Activated gamma-delta T cell treated with Interleukin-2 at 50 U/mL for 16 hours (primary cell): ENCODE data around the gene PPM1A.

Experiments used
- DNase-seq: peaks from one replicate; pipeline ENCODE4 v3.0.0-alpha.2; 2020

PPM1A gene

DNA sequence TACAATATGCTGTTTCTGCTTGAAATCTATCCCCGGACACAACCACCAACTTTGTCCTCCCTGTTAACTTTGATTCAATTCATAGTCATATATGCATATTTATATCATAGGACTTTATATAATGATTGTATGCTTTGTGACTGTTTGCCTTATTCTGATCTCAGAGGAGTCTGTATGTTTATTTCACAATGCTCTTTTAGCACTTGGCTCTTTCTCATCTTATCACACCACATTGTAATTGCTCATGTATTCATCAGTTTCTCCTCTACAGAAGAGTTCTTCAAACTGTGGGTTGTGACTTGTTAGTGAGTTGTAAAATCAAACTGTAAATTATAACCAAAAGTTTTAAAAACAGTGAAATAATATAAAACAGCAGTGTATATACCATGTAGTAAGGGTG lies 21.7 kb upstream of the PPM1A start:
- no peak for DNase-seq

DNA sequence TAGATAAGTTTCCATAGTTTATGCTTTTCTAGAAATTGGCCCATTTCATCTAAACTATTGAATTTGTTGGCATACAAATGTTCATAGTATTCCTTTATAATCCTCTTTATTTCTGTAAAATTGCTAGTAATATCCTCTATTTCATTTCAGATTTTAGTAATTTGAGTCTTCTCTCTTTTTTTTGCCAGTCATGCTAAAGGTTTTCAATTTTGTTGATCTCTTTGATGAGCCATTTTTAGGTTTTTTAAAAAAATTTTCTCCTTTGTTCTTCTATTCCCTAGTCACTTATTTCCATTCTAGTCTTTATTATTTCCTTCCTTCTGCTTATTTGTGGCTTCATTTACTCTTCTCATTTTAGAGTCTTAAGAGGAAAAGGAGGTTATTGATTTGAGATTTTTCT lies 19.4 kb upstream of the PPM1A start:
- no peak for DNase-seq

GRCh38 chr14:60232185-60232584 lies 16.8 kb upstream of the PPM1A start:
- no peak for DNase-seq

GRCh38 chr14:60233251-60233650 lies 15.8 kb upstream of the PPM1A start:
- no peak for DNase-seq

DNA sequence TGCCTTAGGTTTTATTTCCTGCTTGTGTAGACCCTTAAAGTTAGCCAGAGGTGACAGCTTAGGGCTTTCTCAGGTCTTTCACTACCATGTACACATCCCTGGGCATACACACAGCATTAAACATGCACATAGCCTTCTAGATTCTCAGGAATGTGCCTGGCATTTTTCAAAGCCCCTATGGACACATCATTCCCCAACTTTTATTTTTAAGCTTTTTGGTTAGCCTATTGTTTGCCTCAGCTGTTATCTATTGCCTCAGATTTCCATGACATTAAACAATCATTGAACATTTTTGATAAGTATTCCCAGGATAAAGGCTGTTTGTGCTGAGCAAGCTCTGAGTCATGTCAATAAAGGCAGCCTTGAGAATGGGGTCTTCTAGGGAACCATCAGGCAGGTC lies 15.1 kb upstream of the PPM1A start:
- DNase-seq: no peak

DNA sequence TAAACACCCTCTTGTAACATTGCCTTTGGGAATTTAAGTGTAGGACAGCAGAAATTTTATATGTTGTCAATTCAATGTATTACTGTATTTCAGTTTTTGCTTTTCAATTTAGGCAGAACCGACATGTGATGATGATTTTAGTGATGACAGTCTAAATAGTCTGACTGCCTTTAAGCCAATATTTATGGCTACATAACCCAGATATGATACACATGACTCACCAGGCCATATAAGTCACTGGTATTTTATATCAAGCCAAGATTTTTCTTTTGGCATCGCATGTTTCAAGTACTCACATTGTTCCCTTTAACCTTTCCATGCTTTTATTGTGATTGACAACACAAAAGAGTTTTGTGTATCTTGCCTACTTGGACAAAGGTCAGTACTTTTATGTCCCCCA lies 13.6 kb upstream of the PPM1A start:
- no peak for DNase-seq

DNA sequence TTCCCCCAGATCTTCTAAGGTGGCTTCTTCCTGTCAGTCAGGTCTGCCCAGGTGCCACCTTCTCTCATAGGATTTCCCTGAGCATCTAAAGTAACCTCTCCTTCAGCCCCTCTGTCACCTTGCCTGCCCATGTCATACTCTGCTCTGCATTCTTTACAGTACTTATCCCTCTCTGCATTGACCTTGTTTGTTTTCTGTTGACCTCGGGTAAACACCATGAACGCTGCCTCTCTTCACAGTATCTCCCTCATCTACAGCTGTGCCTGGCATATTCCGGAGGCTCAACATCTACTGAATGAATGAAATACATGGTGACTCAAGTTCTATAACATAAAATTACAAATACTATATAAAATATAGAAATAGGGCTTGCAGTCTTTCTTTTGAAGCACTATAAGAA lies 10.1 kb upstream of the PPM1A start:
- no peak for DNase-seq

GRCh38 chr14:60240139-60240856 lies 8.7 kb upstream of the PPM1A start:
- DNase-seq: no peak

- DNase-seq: no peak
Observed at GRCh38 chr14:60241091-60241490, 7.9 kb upstream of the PPM1A start.

DNA sequence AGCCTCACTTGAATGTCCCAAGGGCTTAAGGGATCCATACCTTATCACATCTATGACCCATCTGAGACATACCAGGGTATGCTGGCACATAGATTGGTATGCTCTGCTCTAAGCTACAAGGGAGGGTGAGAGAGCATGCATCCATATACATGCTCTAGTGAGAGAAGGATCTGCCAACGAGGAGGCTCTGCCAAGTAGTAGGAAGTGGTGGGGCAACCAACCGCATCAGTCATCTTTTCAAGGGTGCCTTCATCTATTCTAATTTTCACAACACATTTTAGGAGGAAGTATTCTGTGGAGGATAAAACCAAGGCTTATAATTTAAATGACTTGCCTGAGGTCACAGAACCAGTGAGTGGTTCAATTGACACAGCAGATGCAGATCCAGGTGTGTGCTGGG lies 6.6 kb upstream of the PPM1A start:
- no peak for DNase-seq

DNA sequence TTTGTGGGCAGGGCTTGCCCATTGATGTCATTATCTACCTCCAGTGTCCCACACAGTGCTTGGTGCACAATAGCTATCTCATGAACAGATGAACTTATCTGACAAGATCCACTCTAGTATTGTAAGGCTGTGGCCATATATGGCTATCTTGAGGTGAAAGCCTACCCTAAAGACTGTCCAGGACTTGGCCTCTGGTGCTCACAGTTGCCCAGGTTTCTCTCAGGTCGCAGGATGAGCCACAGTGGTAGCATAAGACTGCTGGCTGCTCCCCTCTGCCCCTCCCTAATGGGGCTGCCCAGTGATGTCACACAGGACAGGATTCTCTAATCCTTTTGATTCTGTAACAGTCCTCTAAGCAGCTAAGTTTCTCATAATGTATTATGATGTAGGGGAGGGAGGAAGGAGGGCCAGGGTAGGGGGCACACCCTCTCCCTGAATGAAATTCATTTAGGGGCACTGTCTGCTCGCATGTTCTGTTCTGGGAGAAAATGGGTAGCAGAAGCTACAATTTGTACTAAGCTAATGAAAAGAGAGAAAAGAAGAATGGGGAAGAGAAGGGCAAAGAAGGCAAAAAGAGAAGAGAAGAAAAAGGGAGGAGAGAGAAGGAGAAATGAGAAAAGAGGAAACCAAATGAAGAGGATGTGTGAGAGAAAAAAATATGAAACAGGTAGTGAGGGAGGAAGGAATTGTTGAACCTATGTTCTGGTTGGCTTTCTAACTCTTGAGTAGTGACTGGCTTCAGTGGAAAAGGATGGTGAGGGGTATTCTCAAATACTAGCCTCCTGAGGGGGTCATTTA lies 3.4 kb upstream of the PPM1A start:
- no peak for DNase-seq

GRCh38 chr14:60247994-60248696 lies 876 bp upstream of the PPM1A start:
- peak; percentile 72 for DNase-seq

DNA sequence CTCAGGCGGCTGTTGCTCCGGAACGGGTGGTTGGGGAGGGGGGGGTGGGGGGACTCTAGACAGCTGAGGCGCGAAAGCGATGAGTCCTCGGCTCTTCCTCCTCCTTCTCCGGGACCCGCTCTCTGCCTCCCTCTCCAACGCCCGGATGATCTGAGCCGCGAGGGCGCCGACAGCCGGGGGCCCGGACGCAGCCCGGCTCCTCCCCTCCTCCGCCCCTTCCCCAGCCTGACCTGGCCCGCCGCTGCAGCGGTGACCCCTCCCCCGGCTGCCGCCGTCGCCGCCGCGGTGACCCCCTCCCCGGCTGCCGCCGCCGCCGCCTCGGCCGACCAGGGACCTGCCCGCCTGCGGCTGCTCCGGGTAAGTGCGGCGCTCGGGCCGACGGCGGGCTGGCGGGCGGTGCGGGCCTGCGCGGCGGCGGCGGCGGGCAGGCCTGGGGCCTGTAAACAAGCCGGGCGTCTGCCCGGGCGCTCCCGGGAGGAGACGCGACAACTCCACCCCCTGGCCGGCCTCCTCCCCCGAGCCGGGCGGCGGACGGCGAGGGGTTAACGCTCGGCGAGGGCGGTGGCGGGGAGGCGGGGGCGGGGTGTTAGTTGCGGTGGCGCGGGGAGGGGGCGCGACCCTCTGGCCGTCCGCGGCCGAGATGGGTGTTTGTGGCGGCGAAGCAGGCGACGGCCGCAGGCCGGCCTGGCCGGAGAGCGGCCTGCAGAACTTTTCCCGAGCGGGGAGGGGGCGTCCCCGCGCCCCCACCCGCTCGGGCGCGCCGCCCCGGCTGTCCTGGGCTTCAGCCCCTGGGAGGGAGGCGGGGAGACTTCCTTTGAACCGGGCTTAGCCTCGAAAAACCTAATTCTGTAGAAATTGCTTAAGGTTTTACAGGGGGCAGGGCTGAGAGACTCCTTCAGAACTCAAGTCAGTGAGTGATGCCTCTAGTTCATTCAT lies 568 bp downstream of the PPM1A start:
- DNase-seq: peak; percentile 52

DNA sequence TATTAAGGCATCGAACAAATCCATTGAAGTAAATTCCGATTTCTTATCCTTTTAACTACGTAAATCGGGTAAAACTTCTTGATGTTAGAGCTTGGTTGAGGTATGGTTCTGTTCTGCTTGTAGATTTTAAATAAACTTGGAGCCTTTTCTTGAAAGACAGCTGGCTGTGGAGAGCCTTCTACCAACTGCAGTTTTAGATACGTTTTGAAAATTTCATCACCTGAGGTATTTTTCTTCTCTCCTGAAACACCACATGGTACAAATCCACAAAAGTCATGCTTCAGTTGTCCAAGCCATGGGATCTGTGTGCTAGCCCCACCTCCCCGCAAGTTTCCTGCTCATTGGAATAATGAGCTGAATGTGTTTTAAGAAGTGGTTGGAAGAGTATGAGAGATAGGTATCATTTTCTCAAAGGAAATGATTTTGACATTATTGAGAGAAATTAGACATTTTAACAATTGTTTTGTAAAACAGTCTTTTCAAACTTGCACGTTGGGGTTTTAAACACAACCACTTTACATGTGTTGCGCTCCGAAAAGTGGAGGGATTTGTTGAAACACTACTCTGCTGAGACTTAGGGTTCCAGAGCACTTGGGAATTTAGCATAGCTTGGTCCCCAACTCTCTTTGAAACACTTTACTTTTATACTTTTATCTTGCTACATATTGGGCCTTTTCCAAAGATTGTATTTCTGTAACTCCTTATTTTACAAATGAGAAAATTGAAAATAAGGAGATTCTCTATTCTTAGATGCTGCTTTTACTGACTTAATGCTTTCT lies 1.4 kb downstream of the PPM1A start:
- no peak for DNase-seq

GRCh38 chr14:60251877-60252276 lies 2.9 kb downstream of the PPM1A start:
- no peak for DNase-seq

DNA sequence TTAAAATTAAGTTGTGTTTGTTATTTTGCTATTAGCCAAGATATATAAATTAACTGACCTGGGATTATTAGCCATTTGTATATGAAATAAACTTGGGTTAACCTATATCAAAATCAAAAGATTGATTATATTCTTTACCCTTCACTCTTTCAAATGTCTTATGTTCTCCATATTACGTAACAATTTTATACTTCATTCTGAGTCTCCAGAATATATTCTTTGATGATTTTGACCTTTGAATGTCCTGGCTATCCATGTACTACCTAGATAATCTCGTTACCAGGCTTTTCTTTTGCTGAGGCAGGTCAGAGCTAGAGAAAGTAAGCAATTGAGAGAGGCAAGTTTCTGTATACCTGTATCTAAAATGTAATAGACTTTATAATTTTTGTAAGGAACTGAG lies 3.6 kb downstream of the PPM1A start:
- DNase-seq: no peak

- no peak for DNase-seq
Observed at GRCh38 chr14:60253649-60254048, 4.6 kb downstream of the PPM1A start.

GRCh38 chr14:60254176-60254575 lies 5.2 kb downstream of the PPM1A start:
- no peak for DNase-seq

DNA sequence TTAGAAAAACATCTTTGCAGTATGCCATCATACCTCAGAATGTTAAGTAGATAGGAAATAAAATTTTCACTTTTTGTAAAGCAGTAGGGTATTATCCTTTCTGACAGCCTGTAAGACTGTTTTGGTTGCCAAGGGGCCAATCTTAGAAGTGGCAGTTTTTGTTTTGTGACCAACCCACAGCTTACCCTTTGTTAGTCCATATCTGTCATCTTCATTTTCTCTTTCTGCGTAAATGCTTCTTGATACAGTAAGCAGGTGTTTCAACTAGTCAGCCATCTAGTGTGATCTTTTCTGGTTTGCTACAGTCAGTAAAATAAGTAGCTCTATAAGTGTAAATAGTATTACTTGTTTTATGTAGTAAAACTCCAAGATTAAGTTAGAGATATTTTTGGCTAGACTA lies 8.8 kb downstream of the PPM1A start:
- no peak for DNase-seq

- DNase-seq: no peak
Observed at GRCh38 chr14:60265163-60265562, 16.1 kb downstream of the PPM1A start.

DNA sequence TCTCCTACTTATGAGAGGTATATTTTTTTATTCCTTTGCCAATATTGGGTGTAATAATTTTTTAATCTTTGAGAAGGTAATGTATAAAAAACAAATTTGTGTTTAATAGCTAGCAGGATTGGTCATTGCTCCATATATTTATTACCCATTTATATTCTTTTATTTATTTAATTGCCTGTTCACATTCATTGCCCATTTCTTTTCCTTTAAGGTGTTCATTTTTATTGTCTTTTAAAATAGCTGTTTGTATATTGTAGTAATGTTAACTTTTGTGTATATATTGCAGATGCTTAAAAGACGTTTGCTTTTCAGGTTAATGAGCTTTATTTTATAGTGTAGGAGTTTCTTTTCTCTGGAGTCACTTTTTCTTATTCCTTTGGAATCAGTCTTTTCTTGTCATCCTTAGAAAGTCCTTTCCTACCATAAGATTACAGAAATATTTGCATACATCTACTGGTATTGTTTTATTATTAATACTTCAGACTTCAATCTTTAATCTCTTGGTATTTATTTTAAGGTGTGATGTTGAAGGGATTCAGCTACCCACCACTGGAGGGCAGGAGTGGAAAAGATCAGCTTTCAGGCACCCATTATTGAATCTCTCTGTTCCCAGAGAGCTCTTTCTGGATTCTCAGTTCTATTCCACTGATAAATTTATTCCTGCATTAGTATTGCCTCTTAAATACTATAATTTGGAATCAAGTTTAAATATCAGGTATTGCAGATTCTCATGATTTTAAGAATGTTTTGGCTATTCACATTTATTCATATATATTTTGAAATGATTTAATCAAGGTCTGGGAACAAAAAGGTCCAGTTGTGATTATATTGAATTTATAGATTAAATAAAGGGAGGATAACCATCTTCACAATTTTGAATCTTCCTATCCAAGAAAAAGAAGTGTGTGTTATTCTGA lies 17.3 kb downstream of the PPM1A start:
- DNase-seq: no peak
